Activated CD4-positive, alpha-beta T cell treated with anti-CD3 and anti-CD28 coated beads, Interleukin-2, amount 10 ng/mL, durations not matched to agents 24 days and 14 days (primary cell): Measurements from ENCODE around the gene CASQ2. TPM values are rescaled to one million over a fixed set of nuclear protein-coding genes. Genes with fewer than 3 reads are reported as not detected.
A peak's percentile ranks its signal among the peaks of the same experiment; 100 is the strongest.

Source experiments
- DNase-seq: peaks from one replicate; pipeline ENCODE4 v3.0.0; 2022
- H3K27ac Mint-ChIP-seq: one replicate; pipeline ENCODE4 v1.8.0; 2022; ENCODE audit warnings: mild to moderate bottlenecking, mixed read lengths
- H3K27me3 Mint-ChIP-seq: one replicate; pipeline ENCODE4 v1.8.0; 2022; ENCODE audit warnings: mixed read lengths
- H3K36me3 Mint-ChIP-seq: one replicate; pipeline ENCODE4 v1.8.0; 2022; ENCODE audit warnings: low read depth, mild to moderate bottlenecking, mixed read lengths
- H3K4me1 Mint-ChIP-seq: one replicate; pipeline ENCODE4 v1.8.0; 2021; ENCODE audit warnings: mixed read lengths
- H3K4me3 Mint-ChIP-seq: one replicate; pipeline ENCODE4 v1.8.0; 2022; ENCODE audit warnings: mild to moderate bottlenecking, moderate library complexity, mixed read lengths
- H3K9me3 Mint-ChIP-seq: one replicate; pipeline ENCODE4 v1.8.0; 2021; ENCODE audit warnings: mixed read lengths
- intact Hi-C: fragments of 100-400 bp; cut with micrococcal nuclease; formaldehyde crosslinking; loops from one replicate; pipeline ENCODE4 v1.15.1; 2023
- total RNA-seq: library from RNA; stranded (reverse); gene quantifications from 2 replicates; pipeline ENCODE4 v1.2.3, GENCODE V29; 2022

Gene CASQ2
- total RNA-seq, 1 donor from 2014 or later = not detected

DNA sequence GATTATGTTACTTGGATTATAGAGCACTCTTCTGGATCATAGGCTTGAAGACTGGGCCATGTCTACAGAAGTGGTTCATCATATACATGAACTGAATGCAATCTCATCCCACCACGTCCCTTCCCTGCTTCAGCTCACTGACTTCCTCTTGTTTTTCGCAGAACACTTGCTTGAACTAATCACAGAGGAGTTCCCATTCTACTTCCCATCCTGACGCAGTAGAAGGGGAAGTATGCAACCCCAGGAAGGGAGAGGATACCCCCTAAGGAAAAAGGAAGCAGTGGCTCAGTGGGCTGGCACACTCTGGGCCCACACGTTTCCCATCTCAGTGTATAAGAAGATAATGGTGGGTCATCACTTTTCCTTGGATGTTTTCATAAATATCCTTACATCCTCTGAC lies 36.2 kb downstream of the CASQ2 start:
- H3K36me3 Mint-ChIP-seq = no peaks in the 10 kb centered on the region
- no peak for DNase-seq
- no peak overlapping the region for H3K27ac Mint-ChIP-seq
- peaks cover 6% of the 10 kb centered on the region for H3K27me3 Mint-ChIP-seq
- H3K4me1 Mint-ChIP-seq = no peaks in the 10 kb centered on the region
- no peak overlapping the region for H3K4me3 Mint-ChIP-seq
- H3K9me3 Mint-ChIP-seq = no peaks in the 10 kb centered on the region
- intact Hi-C loops = no loop called here

DNA sequence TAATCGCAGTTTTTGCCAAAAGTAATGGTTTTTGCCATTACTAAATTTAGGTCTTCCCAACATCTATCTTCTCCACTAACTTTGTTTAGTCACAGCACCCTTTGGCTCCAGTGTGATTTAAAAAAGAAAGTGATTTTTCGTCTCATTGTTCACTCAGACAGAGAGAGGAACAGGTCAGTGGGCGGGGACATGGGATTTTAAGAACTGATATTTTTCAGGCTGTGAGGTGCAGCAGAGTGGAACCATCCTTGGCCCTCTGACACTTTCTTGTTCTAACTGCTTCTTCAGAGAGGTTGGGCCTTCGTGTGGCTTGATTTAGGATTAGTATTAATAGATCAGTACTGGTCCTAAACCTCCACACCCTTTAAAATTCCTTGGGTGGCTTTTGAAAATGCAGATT lies 38.8 kb downstream of the CASQ2 start:
- no peak for DNase-seq
- Mint-ChIP-seq H3K9me3 (no peaks in the 10 kb centered on the region), H3K36me3 (no peaks in the 10 kb centered on the region), H3K27ac (no peak overlapping the region), H3K4me3 (no peak overlapping the region), H3K4me1 (no peaks in the 10 kb centered on the region), H3K27me3 (peaks cover 6% of the 10 kb centered on the region)
- intact Hi-C loops = no loop called here

- Mint-ChIP-seq H3K9me3 (no peaks in the 10 kb centered on the region), H3K36me3 (no peaks in the 10 kb centered on the region), H3K27me3 (peaks cover 2% of the 10 kb centered on the region), H3K27ac (no peak overlapping the region), H3K4me3 (no peak overlapping the region), H3K4me1 (no peaks in the 10 kb centered on the region)
- DNase-seq = no peak
- intact Hi-C loops = no loop called here
Observed at GRCh38 chr1:115728341-115728740, 40.2 kb downstream of the CASQ2 start.

DNA sequence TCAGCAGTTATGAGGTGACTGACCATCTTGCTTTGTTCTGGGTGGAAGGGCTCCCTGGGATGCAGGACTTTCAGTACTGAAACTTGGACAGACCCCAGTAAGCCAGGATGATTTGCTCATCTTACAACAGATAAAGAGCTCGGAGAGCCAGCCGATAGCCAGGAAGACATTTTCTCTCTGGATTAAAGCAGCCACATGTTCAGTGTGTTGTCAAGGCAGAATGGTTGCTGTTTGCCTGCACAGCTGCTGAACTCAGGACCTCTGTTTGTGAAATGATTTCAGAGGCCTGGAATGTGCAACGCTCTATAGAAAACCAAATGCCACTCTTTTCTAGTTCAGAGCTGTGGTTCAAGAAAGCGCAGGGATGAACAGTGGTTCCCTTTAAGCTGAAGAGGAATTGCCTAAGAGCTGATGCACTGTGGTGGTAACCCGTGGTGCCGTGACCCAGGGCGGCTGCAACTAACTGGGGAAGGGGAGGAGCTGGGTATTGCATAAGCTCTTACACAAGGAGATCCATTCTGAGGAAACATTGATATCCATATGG lies 40.7 kb downstream of the CASQ2 start:
- H3K9me3 Mint-ChIP-seq = no peaks in the 10 kb centered on the region
- H3K36me3 Mint-ChIP-seq = no peaks in the 10 kb centered on the region
- H3K4me3 Mint-ChIP-seq = no peak overlapping the region
- intact Hi-C loops = no loop called here
- no peak for DNase-seq
- no peaks in the 10 kb centered on the region for H3K4me1 Mint-ChIP-seq
- H3K27ac Mint-ChIP-seq = no peak overlapping the region
- peaks cover 2% of the 10 kb centered on the region for H3K27me3 Mint-ChIP-seq

DNA sequence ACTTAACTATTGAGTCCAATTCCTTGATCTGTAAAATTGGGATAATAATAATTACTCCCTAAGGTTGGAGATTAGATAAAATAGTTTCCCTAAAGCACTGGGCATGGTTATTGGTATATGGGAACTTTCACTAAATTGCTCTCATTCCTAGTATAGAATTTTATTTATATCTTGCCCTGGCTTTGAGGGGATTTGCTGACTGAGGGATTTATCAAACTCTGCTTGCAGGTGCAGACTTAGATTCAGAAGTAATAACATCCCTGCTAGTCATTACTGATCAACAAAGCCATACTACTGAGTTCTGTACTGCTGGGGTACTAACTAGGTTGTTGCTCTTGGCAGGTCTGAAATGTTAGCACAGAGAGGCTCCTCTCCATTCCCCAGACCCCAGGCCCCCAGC lies 41.9 kb downstream of the CASQ2 start:
- peaks cover 2% of the 10 kb centered on the region for H3K27me3 Mint-ChIP-seq
- no peaks in the 10 kb centered on the region for H3K4me1 Mint-ChIP-seq
- intact Hi-C loops = no loop called here
- no peak overlapping the region for H3K27ac Mint-ChIP-seq
- no peak overlapping the region for H3K4me3 Mint-ChIP-seq
- H3K9me3 Mint-ChIP-seq = no peaks in the 10 kb centered on the region
- H3K36me3 Mint-ChIP-seq = no peaks in the 10 kb centered on the region
- no peak for DNase-seq

DNA sequence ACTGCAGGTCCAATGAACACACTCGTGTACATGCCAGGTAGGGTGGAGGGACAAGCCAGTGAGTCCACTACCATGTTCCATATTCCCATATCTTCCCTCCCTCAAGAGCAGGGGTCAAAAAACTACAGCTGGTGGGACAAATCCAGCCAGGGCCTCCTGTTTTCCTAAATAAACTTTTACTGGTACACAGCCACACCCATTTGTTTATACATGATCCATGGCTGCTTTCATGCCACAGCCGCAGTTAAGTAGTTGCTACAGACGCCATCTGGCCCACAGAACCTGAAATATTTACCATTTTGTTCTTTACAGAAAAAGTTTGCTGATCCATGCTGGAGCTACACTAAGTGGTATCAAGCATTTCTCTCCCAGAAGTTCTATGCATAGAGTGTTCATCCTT lies 42.4 kb downstream of the CASQ2 start:
- Mint-ChIP-seq H3K4me1 (no peaks in the 10 kb centered on the region), H3K9me3 (no peaks in the 10 kb centered on the region), H3K4me3 (no peak overlapping the region), H3K27ac (no peak overlapping the region), H3K27me3 (peaks cover 2% of the 10 kb centered on the region), H3K36me3 (no peaks in the 10 kb centered on the region)
- no peak for DNase-seq
- intact Hi-C loops = no loop called here

DNA sequence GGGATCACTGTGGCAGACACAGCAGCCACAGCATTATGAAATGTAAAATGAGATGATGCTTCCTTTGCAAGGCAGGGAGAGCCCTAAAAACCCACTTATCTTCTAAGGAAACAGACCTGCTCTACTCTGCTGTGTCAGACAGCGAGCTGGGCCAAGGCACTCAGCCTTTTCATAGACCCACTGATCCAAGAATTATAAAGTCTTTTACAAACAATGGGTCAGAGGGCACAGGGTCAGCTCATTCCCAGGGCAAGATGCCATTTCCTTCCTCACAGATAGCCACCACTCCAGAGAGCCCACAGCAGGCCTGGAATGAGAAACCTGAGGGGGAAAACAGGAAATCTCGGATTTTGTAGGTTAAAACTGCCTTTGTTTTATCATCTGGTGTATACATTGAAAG lies 42.9 kb downstream of the CASQ2 start:
- Mint-ChIP-seq H3K4me1 (no peaks in the 10 kb centered on the region), H3K27me3 (peaks cover 2% of the 10 kb centered on the region), H3K36me3 (no peaks in the 10 kb centered on the region)

GRCh38 chr1:115723756-115724155 lies 44.8 kb downstream of the CASQ2 start:
- no peak overlapping the region for H3K4me3 Mint-ChIP-seq
- no peak for DNase-seq
- H3K27me3 Mint-ChIP-seq = peaks cover 3% of the 10 kb centered on the region
- H3K27ac Mint-ChIP-seq = no peak overlapping the region
- H3K9me3 Mint-ChIP-seq = no peaks in the 10 kb centered on the region
- no peaks in the 10 kb centered on the region for H3K4me1 Mint-ChIP-seq
- intact Hi-C loops = no loop called here
- H3K36me3 Mint-ChIP-seq = no peaks in the 10 kb centered on the region

More for the DNA sequence above, 42.9 kb downstream of the CASQ2 start:
- DNase-seq = no peak
- H3K9me3 Mint-ChIP-seq = no peaks in the 10 kb centered on the region
- H3K4me3 Mint-ChIP-seq = no peak overlapping the region
- intact Hi-C loops = no loop called here
- no peak overlapping the region for H3K27ac Mint-ChIP-seq

DNA sequence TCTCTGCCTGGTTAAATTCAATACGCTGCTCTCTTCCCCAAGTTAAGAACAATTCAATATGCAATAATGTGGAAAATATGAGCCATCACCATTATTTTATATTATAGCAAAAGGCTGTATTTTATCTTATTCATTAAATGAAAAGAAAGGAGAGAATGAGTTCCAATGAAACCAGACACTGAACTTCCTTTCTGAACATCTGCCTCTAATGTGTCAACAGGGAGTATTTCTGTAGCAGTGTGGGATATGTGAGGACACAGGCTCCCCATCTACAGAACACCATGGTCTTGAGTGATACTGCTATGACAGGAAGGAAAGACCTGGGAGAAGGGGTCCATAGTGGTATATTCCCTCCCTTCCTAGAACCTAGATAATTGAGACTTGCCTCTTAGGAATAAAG lies 46.3 kb downstream of the CASQ2 start:
- no peak for DNase-seq
- intact Hi-C loops = no loop called here
- no peaks in the 10 kb centered on the region for H3K4me1 Mint-ChIP-seq
- no peak overlapping the region for H3K4me3 Mint-ChIP-seq
- no peaks in the 10 kb centered on the region for H3K9me3 Mint-ChIP-seq
- H3K36me3 Mint-ChIP-seq = no peaks in the 10 kb centered on the region
- peaks cover 11% of the 10 kb centered on the region for H3K27me3 Mint-ChIP-seq
- no peak overlapping the region for H3K27ac Mint-ChIP-seq

DNA sequence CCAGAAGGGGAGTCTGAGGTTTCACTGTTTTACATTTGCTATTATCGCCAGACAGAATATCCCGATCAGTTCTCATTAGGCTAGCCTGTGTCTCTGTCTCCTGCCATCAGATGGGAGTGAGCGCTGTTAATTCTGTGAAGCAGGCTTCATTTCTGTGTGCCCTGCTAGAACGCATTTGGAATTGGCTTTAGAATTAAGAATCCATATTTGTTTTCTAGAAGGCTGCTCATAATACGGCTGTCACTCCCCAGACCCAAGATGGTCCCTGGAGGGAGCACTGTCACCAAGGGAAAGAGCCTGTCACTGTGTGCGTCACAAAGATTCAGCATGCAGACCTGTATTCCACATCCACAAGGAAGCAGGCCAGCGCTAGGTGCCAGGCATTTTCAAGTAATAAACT lies 49.2 kb downstream of the CASQ2 start:
- H3K9me3 Mint-ChIP-seq = no peaks in the 10 kb centered on the region
- DNase-seq = no peak
- no peak overlapping the region for H3K4me3 Mint-ChIP-seq
- no peaks in the 10 kb centered on the region for H3K4me1 Mint-ChIP-seq
- peaks cover 27% of the 10 kb centered on the region for H3K27me3 Mint-ChIP-seq
- intact Hi-C loops = no loop called here
- no peak overlapping the region for H3K27ac Mint-ChIP-seq
- no peaks in the 10 kb centered on the region for H3K36me3 Mint-ChIP-seq

GRCh38 chr1:115718011-115718754 lies 50.3 kb downstream of the CASQ2 start:
- Mint-ChIP-seq H3K27ac (no peak overlapping the region), H3K36me3 (no peaks in the 10 kb centered on the region), H3K4me3 (no peak overlapping the region), H3K4me1 (no peaks in the 10 kb centered on the region), H3K9me3 (no peaks in the 10 kb centered on the region), H3K27me3 (peaks cover 28% of the 10 kb centered on the region)
- intact Hi-C loops = no loop called here
- DNase-seq = no peak

DNA sequence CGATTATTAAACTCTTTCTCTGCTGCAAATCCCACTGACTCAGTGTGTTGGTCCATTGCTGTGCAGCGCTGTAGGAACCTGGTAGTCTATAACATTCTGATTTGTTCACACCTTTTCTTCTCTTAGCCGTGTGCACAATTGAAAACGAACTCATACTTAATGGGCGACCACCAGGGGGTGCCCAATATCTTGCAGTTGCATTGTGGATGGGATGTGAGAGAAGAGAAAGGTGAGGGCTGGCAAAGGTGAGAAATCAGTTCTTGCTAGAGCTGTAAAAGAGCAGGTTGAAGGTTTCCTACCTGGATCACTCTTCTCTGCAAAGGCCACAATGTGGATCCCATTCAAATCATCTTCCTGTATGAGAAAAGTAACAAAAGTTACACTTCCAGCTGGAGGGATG lies 51.0 kb downstream of the CASQ2 start:
- H3K4me1 Mint-ChIP-seq = no peaks in the 10 kb centered on the region
- H3K4me3 Mint-ChIP-seq = no peak overlapping the region
- no peaks in the 10 kb centered on the region for H3K36me3 Mint-ChIP-seq
- H3K9me3 Mint-ChIP-seq = no peaks in the 10 kb centered on the region
- peak; percentile 74 for DNase-seq
- no peak overlapping the region for H3K27ac Mint-ChIP-seq
- peaks cover 28% of the 10 kb centered on the region for H3K27me3 Mint-ChIP-seq
- intact Hi-C loops = no loop called here

- no peaks in the 10 kb centered on the region for H3K9me3 Mint-ChIP-seq
- H3K27ac Mint-ChIP-seq = no peak overlapping the region
- no peaks in the 10 kb centered on the region for H3K4me1 Mint-ChIP-seq
- no peak overlapping the region for H3K4me3 Mint-ChIP-seq
- no peaks in the 10 kb centered on the region for H3K36me3 Mint-ChIP-seq
- H3K27me3 Mint-ChIP-seq = peaks cover 34% of the 10 kb centered on the region
- no peak for DNase-seq
- intact Hi-C loops = no loop called here
Observed at GRCh38 chr1:115714572-115715141, 53.9 kb downstream of the CASQ2 start.

DNA sequence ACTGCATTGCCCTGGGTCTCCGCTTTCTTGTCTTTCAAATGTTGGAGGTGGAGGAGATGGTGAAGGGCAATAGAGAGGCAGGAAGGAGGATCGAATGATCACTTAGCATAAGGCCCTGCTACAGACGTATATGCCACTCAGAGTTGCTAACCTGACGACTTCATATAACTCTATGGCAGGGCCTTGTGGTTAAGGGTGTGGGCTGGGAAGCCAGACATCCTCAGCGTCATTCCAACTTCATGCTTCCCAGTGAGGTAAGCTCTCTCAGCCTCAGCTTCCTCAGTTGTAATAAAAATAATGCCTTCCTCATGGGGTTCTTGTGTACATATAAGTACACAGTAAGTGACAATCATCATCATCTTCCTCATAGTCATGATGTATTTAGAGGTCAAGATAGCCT lies 54.6 kb downstream of the CASQ2 start:
- peaks cover 38% of the 10 kb centered on the region for H3K27me3 Mint-ChIP-seq
- intact Hi-C loops = no loop called here
- no peaks in the 10 kb centered on the region for H3K9me3 Mint-ChIP-seq
- no peak for DNase-seq
- H3K36me3 Mint-ChIP-seq = no peaks in the 10 kb centered on the region
- no peaks in the 10 kb centered on the region for H3K4me1 Mint-ChIP-seq
- no peak overlapping the region for H3K4me3 Mint-ChIP-seq
- H3K27ac Mint-ChIP-seq = no peak overlapping the region
